D341Med (cell line): Measurements from ENCODE around the gene FLVCR2.
"Not testable (repeated sequence)": the region's sequence is repeated elsewhere in the genome, so short reads cannot be mapped to it uniquely, and the experiment has no call there.

Experiments
- DNase-seq: peaks from one replicate; pipeline ENCODE4 v3.0.0; 2012; ENCODE audit warnings: low spot score

FLVCR2 gene

DNA sequence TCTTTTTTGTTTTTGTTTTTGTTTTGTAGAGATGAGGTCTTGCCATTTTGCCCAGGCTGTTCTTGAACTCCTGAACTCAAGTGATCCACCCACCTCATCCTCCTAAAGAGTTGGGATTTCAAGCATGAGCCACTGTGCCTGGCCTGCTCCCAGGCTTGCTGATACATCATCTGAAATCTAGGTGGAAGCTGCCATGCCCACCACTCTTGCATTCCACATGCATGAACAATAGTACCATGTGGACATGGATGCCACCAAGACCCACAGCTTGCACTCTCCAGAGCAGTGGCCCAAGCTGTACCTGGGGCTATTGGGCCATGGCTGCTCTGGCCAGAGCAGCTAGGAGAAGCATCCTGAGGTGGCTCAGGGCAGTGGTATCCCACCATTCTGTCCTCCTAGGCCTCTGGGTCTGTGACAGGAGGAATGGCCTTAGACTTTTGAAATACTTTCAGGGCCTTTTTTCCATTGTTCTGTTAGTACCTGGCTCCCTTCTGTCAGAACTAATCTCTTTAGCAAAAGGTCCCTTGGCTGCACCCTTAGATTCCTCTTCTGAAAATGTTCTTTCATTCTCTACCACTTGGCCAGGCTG is 13.7 kb downstream of the FLVCR2 start:
- DNase-seq: no peak

DNA sequence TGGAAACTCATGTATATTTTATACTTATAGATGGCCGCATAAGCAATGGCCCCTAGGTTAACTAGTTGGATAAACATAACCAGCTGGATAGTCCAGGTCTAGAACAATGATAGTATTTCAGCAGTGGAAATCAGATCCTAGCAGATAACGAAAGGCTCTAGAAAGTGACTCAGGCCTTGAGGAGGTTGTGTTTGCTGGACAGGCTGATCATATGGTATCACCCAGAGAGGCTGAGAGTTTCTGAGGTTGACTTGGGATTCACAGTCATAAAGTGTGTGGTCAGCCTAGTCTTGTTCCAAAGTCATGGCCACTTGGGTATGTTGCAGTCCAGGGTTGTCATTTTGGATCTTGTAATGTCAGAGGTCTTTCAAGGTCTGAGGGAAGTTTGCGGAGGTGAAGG is 16.8 kb downstream of the FLVCR2 start:
- DNase-seq: no peak

DNA sequence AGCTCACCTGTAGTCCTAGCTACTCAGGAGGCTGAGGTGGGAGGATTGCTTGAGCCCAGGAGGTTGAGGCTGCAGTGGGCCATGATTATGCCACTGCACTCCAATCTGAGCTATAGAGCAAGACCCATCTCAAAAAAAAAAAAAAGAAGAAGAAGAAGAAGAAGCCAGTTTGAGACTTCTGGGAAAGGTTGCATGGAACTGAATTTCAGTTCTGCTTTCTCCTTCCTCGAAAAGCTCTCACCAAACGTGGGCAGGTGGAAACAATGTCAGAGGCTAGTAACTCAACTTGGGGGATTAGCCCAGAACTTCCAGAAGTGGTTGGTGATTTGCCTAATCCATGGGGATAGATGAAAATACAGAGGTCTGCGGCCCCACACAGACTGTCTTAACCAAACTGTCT is 18.7 kb downstream of the FLVCR2 start:
- DNase-seq: no peak

DNA sequence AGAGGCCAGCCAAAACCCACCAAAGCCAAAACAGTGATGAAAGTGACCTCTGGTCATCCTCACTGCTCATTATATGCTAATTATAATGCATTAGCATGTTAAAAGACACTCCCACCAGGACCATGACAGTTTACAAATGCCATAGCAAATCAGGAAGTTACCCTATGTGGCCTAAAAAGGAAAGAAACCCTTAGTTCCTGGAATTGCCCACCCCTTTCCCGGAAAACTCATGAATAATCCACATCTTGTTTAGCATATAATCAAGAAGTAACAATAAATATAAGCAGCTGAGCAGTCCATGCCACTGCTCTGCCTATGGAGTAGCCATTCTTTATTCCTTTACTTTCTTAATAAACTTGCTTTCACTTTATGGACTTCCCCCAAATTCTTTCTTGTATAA is 21.7 kb downstream of the FLVCR2 start:
- not testable (repeated sequence) for DNase-seq

DNA sequence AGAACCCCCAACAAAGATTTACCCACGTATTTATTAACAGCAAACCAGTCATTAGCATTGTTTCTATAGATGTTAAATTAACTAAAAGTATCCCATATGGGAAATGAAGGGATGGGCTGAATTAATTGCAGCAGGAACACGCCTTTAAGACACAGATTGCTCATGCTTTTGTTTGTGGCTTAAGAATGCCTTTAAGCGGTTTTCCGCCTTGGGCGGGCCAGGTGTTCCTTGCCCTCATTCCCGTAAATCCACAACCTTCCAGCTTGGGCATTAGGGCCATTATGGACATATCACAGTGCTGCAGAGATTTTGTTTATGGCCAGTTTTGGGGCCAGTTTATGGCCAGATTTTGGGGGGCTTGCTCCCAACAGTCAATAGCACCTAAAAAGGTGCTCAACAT is 22.6 kb downstream of the FLVCR2 start:
- not testable (repeated sequence) for DNase-seq

DNA sequence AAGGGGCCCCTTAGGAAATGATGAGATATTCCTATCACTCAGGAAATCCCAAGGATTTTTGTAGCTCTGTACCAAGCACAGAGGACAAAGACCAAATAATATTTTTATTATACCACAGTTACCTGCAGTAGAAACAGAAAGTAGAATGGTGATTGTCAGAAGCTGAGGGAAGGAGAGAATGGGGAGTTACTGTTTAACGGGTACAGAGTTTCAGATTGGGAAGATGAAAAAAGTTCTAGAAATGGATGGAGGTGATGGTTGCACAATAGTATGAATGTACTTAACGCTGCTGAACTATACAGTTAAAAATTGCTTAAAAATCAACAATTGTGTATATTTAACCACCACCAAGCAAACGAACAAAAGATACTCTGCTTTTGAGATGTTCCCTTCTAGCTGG is 24.1 kb downstream of the FLVCR2 start:
- DNase-seq: no peak

DNA sequence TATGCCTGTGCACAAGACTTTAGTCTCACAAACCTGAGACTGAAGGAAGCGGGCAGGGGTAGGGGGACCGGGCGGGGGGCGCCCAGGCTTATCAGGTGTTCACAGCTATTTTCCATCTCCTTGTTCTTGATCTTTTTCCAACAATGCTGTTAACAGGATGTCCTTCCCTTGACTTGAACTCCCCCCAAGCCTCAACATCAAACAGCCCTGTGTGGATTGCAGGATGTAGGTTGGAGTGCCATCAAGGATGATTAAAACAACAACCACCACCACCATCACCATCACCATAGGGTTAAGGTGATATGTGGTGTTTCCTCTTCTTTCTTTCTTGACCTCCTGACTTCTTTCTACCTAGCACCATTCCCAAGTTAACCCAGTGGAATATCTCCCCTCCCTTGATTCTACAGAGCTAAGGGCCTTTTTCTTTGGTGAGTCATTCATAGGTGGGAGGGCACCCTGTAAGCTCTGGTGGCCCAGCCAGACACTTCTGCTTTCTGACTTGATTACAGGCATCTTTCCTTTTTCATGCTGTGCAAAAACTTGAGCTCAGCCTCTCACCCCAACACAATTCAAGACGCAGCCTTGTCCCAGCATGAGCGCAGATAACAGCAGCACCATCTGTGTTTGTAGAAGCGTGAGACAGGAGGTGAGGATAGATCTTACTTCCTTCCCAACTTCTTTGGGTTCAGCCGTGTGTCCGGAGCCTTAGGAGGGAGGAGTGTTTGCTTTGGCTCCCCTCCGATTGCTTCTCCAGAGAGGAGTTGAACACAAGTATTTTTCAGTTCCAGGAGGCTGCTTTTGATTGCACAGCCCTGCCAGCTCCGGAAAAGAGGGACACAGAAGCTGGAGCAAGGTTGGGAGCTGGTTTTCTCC is 26.8 kb downstream of the FLVCR2 start:
- DNase-seq: no peak

DNA sequence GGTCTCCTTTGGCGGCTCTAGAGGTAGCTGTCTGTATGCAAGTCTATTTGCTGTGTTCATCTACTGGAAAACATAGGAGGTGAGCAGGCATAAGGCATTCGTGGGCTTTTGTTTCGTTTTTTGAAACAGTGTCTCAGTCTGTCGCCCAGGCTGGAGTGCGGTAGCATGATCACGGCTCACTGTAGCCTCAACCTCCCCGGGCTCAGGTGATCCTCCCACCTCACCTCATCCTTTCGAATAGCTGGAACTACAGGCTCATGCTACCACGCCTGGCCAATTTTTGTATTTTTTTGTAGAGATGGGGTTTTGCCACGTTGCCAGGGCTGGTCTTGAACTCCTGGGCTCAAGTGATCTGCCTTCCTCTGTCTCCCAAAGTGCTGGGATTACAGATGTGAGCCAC is 27.5 kb downstream of the FLVCR2 start:
- no peak for DNase-seq

DNA sequence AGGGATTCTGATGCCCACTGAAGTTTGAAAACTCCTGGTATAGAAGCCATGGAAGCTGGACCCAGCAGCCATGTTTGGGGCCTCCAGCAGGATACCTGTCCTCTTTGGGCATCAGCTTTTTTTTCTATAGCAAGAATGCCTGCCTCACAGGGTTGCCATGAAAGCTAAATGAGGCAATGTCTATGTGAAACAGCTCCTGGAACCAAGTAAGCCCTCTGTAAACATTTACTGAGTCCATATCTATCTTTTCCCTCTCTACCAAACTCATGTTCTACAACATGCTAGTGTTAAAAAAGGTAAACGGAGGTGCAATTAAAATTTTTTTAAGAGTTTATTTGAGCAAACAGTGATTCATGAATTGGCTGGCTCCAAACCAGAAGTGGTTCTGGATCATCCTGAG is 28.6 kb downstream of the FLVCR2 start:
- no peak for DNase-seq

DNA sequence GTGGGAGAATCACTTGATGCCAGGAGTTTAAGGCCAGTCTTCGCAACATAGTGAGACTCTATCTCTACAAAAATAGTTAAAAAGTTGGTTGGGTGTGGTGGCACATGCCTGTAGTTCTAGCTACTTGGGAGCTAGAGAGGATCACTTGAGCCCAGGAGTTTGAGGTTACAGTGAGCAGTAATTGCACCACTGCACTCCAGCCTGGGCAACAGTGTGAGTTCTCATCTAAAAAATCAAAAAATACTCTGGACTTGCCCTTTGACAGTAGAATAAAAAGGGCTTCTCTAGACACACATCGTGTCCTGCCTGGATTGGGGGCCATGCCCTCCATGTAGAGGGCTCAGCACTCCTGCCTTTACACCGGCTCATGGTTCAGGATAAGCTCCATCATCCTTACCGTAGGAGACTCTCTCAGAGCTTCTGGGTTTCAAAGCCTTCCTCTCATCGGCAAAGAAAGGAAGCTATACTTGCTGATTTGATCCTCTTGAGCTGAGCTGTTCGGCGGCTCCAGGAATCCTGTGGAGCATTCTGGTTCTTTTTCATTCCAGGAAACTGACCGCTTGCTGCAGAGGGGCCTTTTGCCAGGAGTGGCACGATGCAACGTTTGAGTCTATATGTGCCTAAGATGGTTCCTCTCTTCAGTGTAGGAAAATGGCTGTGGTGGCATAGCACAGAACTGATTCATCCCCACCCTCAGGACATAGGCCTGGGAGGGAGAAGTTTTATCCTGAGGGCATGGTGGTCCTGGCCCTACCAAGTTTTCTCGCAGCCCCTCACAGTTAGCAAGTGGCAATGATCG is 29.6 kb downstream of the FLVCR2 start:
- no peak for DNase-seq

DNA sequence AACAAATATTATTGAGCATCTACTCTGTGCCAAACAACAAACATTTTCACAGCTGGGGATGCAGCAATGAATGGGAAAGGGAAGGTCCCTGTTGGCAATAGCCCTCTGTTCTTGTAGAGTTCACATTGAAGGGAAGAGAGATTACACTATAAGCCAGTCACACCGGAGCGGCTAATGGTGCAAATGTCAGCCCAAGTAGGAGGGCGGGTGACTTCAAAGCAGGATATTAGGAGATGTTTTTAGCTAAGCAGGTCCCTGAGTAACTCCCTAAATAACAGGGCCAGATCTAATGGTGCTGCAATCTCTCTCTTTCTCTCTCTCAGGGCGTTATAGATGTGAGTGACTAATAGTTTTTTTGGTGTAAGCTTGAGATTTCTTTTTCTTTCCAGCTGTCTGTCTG is 30.7 kb downstream of the FLVCR2 start:
- DNase-seq: no peak

DNA sequence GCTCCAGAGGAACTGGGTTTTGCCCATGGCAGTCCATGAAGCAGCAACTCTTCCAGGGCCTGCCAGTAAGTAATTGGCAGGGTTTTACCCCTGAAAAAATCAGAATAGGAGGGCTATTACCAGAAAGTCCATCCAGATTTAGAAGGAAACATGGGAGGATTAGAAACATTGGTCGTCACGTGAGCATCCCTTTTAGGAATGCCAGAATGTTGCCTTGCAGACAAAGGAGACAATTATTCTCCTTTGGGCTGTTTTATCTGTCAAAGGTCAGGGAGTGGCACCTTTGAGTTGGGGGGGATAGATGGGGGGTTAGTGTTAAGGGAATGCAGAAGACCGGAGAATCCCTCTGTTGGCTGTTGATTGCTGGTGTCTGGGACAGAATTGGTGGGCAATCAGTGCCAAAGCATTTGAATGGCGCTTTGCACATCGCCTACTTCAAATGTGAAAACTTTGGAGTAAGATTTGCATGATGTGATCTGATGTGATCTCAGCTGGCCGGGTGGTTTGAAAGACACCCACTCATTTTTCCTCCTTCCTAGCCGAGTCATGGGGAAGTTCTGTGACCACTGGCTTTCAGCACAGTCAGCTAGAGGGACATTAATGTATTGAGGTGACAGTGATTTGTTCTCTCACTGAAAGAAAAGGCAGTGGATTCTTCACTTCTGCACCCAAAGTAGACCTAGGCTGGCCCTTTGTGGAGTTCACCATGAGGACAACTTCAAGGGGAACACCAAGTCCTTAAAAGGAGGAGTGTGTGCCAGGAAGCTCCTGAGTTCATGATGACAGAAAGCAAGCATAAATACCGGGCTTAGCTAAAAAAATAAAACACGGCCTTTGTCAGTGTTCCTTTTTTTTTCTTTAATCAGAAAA is 31.4 kb downstream of the FLVCR2 start:
- no peak for DNase-seq

DNA sequence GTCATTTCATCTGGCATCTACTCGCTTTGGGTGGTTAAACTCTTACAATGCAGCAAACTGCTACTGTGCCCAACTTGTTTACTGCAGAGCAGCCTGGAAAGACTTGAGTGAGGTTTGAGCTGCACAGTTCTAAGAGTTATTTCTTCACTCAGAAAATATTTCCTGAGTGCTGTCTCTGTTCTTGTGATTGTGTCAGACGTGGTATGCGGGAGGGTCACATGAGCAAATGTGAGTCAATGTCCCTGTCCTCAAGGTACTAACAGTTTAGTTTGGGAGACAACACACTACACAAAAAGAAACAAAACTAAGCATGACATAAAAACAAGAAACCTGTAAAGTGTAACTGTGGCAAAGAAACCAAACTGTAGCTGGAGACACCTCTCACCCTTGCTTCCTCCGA is 32.4 kb downstream of the FLVCR2 start:
- no peak for DNase-seq

DNA sequence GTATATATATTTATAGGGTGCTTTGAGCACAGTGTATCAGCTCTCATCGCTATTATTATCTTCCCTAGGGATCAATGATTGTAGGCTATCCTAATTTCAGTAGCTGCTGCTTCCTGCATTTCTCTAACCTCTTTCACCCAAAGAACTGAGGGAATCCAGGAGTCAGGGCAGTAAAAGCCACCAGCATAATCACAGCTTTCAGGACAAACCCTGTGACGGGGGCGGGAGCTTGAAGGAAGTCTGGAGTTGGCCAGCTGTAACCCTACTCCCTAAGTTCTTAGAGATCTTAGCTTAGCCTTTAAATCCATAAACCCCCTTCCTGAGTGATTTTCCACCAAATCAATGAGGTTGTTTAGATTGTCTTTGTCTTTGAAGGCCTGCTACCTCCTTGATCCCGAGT is 33.7 kb downstream of the FLVCR2 start:
- DNase-seq: no peak

DNA sequence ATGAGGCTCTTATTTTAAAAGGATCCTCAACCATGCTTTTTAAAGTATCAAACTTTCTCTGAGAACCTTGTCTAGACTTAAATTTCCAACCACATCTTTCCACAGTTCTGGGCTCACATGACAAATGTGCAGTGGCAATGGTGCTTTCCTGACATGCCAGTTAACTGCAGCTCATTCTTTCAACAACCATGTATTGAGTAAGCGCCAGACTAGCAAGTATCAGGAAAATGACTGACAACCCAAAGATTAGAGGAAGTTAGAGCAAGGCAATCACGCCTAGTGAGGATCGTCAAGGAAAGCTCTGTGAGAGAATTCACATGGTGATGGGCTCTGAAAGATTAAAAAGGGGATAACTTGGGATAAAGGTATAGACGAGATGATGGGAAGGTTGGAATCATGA is 35.8 kb downstream of the FLVCR2 start:
- no peak for DNase-seq

DNA sequence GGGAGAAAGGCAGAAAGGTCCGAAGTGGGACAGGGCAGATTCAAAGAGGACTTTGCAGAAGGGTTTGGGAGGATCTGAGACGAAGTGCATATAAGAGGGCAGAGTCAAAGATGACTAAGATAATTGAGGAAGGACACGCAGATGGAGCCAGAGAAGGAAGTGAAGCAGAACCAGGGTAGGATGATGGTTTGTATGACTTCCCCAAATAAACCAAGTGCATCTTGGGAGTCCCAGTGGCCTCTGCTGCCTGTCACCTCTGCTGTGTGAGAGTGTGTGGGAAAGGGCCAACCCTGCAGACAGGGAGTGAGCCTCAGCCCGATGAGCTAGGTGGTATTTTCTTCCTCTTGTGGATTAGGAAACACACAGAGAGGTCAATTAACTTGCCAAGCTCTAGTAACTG is 36.8 kb downstream of the FLVCR2 start:
- DNase-seq: no peak

DNA sequence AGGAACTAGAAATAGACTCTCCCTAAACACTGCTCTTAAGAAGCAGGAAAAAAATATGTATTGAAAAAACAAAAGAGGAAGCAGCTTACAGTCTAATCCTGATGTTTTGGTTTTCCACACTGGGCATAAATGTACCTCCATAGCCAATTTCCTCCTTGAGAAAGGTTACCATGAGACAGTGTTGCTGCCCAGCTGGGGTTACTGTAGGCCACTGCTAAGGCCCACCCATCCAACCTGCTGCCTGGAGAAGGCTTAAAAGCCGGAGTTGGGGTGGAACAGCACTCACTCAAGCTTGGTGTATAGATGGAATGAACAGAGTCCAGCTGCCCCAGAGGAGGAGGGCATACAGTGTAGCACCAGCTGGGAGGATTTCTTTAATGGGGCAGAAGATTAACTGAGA is 41.1 kb downstream of the FLVCR2 start:
- no peak for DNase-seq

DNA sequence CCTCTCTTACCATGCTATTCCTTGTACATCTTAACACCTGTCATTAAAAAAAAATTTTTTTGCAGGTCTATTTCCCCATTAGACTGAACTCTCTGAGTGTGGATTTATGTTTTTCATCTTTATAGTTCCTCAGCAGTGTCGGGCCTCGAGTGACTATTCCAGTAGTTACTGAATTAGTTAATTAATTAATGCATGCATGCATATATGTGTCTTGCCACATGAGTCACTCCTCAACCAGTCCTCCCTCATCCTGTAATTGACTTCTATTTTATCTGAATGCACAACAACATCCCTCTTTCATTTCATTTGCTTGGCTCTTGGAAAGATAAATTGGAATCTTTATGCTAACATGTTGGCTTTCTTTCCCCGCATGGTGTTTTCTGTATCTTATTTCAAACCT is 46.6 kb downstream of the FLVCR2 start:
- DNase-seq: no peak

DNA sequence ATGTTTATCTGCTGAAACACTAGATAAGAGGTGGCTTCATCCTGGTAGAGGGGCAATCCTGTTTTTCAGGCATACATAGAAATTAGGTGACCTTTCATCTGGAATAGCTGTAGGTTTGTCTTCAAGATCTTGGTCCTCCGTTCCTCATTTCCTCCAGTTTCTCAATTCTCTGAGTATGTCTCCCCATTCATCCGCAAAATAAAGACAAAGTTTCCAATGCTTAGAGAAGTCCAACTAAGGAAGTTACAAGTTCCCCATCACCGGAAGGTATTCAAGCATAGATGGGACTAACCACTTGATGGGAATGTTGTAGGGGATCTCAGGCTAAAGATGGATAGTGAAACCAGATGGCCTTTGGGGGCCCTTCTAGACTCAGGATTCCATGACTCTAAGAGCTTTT is 48.0 kb downstream of the FLVCR2 start:
- no peak for DNase-seq

DNA sequence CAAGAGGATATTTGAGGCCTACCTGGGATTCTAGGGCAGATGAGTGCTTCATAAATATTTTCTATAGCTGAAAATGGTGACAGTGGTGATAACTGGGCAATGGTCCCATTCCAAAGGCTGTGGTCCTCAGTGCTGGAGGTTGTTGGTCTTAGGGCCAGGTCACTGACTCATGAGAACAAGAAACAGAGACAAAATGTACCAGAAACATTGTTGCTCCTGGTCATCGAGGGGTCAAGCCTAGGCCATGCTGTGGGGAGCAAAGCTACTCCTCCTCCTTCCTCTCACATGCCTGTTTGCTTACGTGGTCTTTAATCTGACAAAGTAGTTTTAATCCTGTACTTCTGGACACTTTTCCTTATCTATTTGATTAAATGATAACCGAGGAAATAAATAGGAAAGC is 48.4 kb downstream of the FLVCR2 start:
- no peak for DNase-seq

DNA sequence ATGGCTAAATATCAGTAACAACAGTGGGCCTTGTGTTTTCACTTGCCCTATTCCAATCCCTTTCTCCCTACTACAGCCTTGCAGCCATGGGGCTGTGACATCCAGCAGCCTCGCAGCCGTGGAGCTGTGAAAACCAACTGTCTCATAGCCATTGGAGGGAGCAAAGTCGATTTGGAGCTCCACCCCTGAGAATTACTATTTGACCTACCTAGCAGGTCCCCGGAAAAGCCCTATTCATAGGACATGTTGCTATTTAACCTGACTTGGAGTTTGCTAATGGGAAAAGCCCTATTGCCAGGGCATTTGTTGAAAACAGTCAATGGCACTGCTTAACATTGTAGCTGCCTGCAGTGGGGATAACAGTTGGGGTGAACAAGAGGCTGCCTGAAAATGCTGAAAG is 49.0 kb downstream of the FLVCR2 start:
- DNase-seq: no peak

DNA sequence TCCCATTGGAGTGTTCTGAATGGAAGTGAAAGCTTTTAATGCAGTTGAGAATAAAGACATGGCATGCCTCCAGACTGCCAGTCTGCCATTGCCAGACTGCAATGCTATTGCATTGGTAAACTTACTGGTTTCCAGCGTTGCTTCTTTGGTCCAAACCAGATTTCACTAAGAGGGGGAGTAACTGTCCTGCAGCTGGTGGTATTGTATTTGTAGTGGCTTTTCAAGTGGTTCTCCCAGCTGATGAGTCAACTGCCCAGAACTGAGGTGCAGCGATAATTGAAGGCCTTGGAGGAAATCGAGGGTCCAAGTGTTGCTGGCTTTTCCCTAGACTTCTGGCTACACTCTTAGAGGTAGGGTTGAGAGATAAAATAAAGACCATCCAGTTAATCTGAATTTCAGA is 50.4 kb downstream of the FLVCR2 start:
- no peak for DNase-seq
